H9 (cell line): ENCODE data around the gene RSPH9. TPM values are rescaled to one million over a fixed set of nuclear protein-coding genes. Genes with fewer than 3 reads are reported as not detected.

Experiments
- DNase-seq: peaks from one replicate; pipeline ENCODE4 v3.0.0-alpha.2; 2017
- H2AFZ ChIP-seq: one replicate; pipeline ENCODE4 v1.6.1; 2013; ENCODE audit warnings: mild to moderate bottlenecking, low read length, control low read depth, moderate library complexity
- H2AK5ac ChIP-seq: 2 replicates; pipeline ENCODE4 v1.6.1; 2013; ENCODE audit warnings: low read length, control low read depth, mixed read lengths; ENCODE audit not compliant: insufficient read length
- H2BK120ac ChIP-seq: one replicate; pipeline ENCODE4 v1.6.1; 2013; ENCODE audit warnings: low read depth, mild to moderate bottlenecking, low read length, control low read depth, inconsistent platforms; ENCODE audit not compliant: poor library complexity, severe bottlenecking
- H2BK12ac ChIP-seq: 2 replicates; pipeline ENCODE4 v1.6.1; 2013; ENCODE audit warnings: low read length, control low read depth, mixed read lengths, low read depth; ENCODE audit not compliant: insufficient read length
- H2BK15ac ChIP-seq: 2 replicates; pipeline ENCODE4 v1.6.1; 2013; ENCODE audit warnings: low read depth, low read length, control low read depth
- H2BK20ac ChIP-seq: one replicate; pipeline ENCODE4 v1.6.1; 2013; ENCODE audit warnings: low read depth, mild to moderate bottlenecking, low read length, control low read depth, inconsistent platforms; ENCODE audit not compliant: poor library complexity, severe bottlenecking
- H2BK5ac ChIP-seq: 2 replicates; pipeline ENCODE4 v1.6.1; 2013; ENCODE audit warnings: low read length, control low read depth, mixed read lengths; ENCODE audit not compliant: insufficient read length
- H3K14ac ChIP-seq: 2 replicates; pipeline ENCODE4 v1.6.1; 2013; ENCODE audit warnings: low read length, control low read depth; ENCODE audit not compliant: insufficient read depth
- H3K18ac ChIP-seq: 2 replicates; pipeline ENCODE4 v1.6.1; 2013; ENCODE audit warnings: low read depth, mild to moderate bottlenecking, mixed read lengths, low read length, control low read depth; ENCODE audit not compliant: insufficient read length
- H3K23ac ChIP-seq: 2 replicates; pipeline ENCODE4 v1.6.1; 2013; ENCODE audit warnings: low read length, control low read depth, mixed read lengths, low read depth; ENCODE audit not compliant: insufficient read length
- H3K23me2 ChIP-seq: 2 replicates; pipeline ENCODE4 v1.6.1; 2013; ENCODE audit warnings: low read depth, mild to moderate bottlenecking, mixed read lengths, low read length, control low read depth; ENCODE audit not compliant: insufficient read length, poor library complexity, severe bottlenecking
- H3K27ac ChIP-seq: 2 replicates; pipeline ENCODE4 v1.5.1; 2013; ENCODE audit warnings: low read length, control low read depth, mixed read lengths, low read depth; ENCODE audit not compliant: insufficient read length
- H3K27me3 ChIP-seq: 2 replicates; pipeline ENCODE4 v1.6.1; 2013; ENCODE audit warnings: low read length, control low read depth, inconsistent platforms; ENCODE audit not compliant: insufficient read depth
- H3K4ac ChIP-seq: 2 replicates; pipeline ENCODE4 v1.6.1; 2013; ENCODE audit warnings: low read depth, mild to moderate bottlenecking, control low read depth, inconsistent platforms, low read length, moderate library complexity
- H3K4me1 ChIP-seq: 2 replicates; pipeline ENCODE4 v1.6.1; 2013; ENCODE audit warnings: low read length, control low read depth, inconsistent platforms; ENCODE audit not compliant: insufficient read depth
- H3K4me2 ChIP-seq: 2 replicates; pipeline ENCODE4 v1.6.1; 2013; ENCODE audit warnings: low read length, control low read depth, mixed read lengths; ENCODE audit not compliant: insufficient read length, insufficient read depth
- H3K56ac ChIP-seq: 2 replicates; pipeline ENCODE4 v1.6.1; 2013; ENCODE audit warnings: low read depth, mild to moderate bottlenecking, mixed read lengths, low read length, control low read depth; ENCODE audit not compliant: insufficient read length
- H3K79me1 ChIP-seq: 2 replicates; pipeline ENCODE4 v1.6.1; 2013; ENCODE audit warnings: low read depth, mild to moderate bottlenecking, moderate library complexity, low read length, control low read depth, inconsistent platforms; ENCODE audit not compliant: insufficient read depth, poor library complexity, severe bottlenecking
- H3K79me2 ChIP-seq: 2 replicates; pipeline ENCODE4 v1.6.1; 2013; ENCODE audit warnings: low read length, control low read depth, inconsistent platforms; ENCODE audit not compliant: insufficient read depth
- H3K9ac ChIP-seq: 2 replicates; pipeline ENCODE4 v1.6.1; 2013; ENCODE audit warnings: low read length, control low read depth, mixed read lengths; ENCODE audit not compliant: insufficient read length; ENCODE audit errors: extremely low read depth
- H3K9me3 ChIP-seq: one replicate; pipeline ENCODE4 v1.6.1; 2013; ENCODE audit warnings: low read depth, low read length, inconsistent platforms; ENCODE audit not compliant: control insufficient read depth
- H3T11ph ChIP-seq: one replicate; pipeline ENCODE4 v1.6.1; 2013; ENCODE audit warnings: mild to moderate bottlenecking, low read length, control low read depth, inconsistent platforms
- H4K20me1 ChIP-seq: one replicate; pipeline ENCODE4 v1.6.1; 2013; ENCODE audit not compliant: control insufficient read depth, insufficient read length, insufficient read depth
- H4K5ac ChIP-seq: 2 replicates; pipeline ENCODE4 v1.6.1; 2013; ENCODE audit warnings: low read depth, mild to moderate bottlenecking, mixed read lengths, low read length, control low read depth; ENCODE audit not compliant: insufficient read length
- H4K8ac ChIP-seq: replicated peaks from 2 replicates; pipeline ENCODE4 v1.6.1; 2013; ENCODE audit warnings: low read length, control low read depth, mixed read lengths, low read depth; ENCODE audit not compliant: insufficient read length
- H4K91ac ChIP-seq: 2 replicates; pipeline ENCODE4 v1.6.1; 2013; ENCODE audit warnings: low read depth, mild to moderate bottlenecking, moderate library complexity, mixed read lengths, low read length, control low read depth; ENCODE audit not compliant: insufficient read length
- H3K27ac Mint-ChIP-seq, 3 experiments: 2 replicates in 2 of 3; 3 replicates in 1 of 3; pipeline ENCODE4 v1.8.0; 2020 to 2021; ENCODE audit warnings: mixed read lengths in 3 of 3, mild to moderate bottlenecking in 1 of 3, moderate library complexity in 1 of 3
- H3K27me3 Mint-ChIP-seq: 2 replicates; pipeline ENCODE4 v1.8.0; 2021; ENCODE audit warnings: low read depth, mild to moderate bottlenecking, moderate library complexity, mixed read lengths
- H3K36me3 Mint-ChIP-seq, 3 experiments: 2 replicates in 2 of 3; 3 replicates in 1 of 3; pipeline ENCODE4 v1.8.0; 2020 to 2021; ENCODE audit warnings: low read depth in 3 of 3, mixed read lengths in 3 of 3; ENCODE audit not compliant: insufficient read depth in 1 of 3
- H3K4me1 Mint-ChIP-seq, 2 experiments: 2 replicates each; pipeline ENCODE4 v1.8.0; 2020; ENCODE audit warnings: mixed read lengths in 2 of 2
- H3K4me3 Mint-ChIP-seq, 2 experiments: 2 replicates in 1 of 2; 3 replicates in 1 of 2; pipeline ENCODE4 v1.8.0; 2020 to 2021; ENCODE audit warnings: mild to moderate bottlenecking in 2 of 2, mixed read lengths in 2 of 2, moderate library complexity in 1 of 2
- H3K9me3 Mint-ChIP-seq, 2 experiments: 2 replicates in 1 of 2; 3 replicates in 1 of 2; pipeline ENCODE4 v1.8.0; 2020; ENCODE audit warnings: mild to moderate bottlenecking in 2 of 2, mixed read lengths in 2 of 2, moderate library complexity in 1 of 2
- WGBS: extraction: QIAGEN DNeasy Blood & Tissue Kit; methylation state at CpG from one replicate; pipeline ENCODE4 v1.1.7; 2013; ENCODE audit warnings: missing lambda C conversion rate, low lambda C conversion rate, mixed read lengths; ENCODE audit not compliant: insufficient read length; ENCODE audit errors: extremely low coverage; 5-methylcytosine and 5-hydroxymethylcytosine counted together
- total RNA-seq: library from RNA; stranded (reverse); gene quantifications from 2 replicates; pipeline ENCODE4 v1.2.1, GENCODE V29; 2021
- TF ChIP-seq, protein P1 (sequence below): fragments of 200-600 bp; sonication (generic); conservative IDR thresholded peaks from 3 replicates; pipeline ENCODE4 v1.8.0; 2021; ENCODE audit warnings: antibody characterized with exemption, mild to moderate bottlenecking

RSPH9 gene
- total RNA-seq, 1 experiment from 2014 or later = 0.39 TPM

DNA sequence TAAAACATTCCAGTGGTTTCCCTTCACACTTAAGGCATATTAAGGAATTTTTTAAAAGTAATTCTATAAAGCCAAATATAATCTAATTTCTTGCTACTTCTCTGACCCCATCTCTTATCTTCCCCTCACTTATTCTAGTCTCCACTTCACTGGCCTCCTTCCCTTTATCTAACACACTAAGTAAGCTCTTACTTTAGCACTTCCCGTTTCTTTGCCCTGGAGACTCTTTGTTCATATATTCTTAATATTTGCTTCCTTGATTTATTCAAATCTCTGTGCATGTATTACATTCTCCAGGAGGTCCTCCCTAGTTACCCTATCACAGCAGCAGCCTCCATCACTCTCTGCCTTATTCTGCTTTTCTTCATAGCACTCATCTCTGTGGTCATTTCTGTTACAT lies 36.0 kb upstream of the RSPH9 start:
- WGBS = no CpG with 5 or more reads among the region's 1 CpG

More for the DNA sequence above, 36.0 kb upstream of the RSPH9 start:
- Histone ChIP-seq H3K4me2 (no peak overlapping the region), H3K14ac (no peak overlapping the region), H3K56ac (no peak overlapping the region), H3K4me1 (no peaks in the 10 kb centered on the region), H3K79me2 (no peaks in the 10 kb centered on the region), H4K8ac (no peak overlapping the region), H2BK15ac (no peak overlapping the region), H3K27me3 (no peaks in the 10 kb centered on the region), H3K27ac (no peak overlapping the region), H4K20me1 (no peaks in the 10 kb centered on the region), H4K91ac (no peak overlapping the region), H2AK5ac (no peak overlapping the region), H3K79me1 (no peaks in the 10 kb centered on the region), H3K4ac (no peak overlapping the region), H2AFZ (no peak overlapping the region), H3K23me2 (no peaks in the 10 kb centered on the region), H3K9ac (no peak overlapping the region), H2BK5ac (no peak overlapping the region), H4K5ac (no peak overlapping the region), H2BK20ac (no peak overlapping the region), H2BK12ac (no peak overlapping the region), H3K9me3 (no peaks in the 10 kb centered on the region), H2BK120ac (no peak overlapping the region), H3K23ac (no peak overlapping the region), H3K18ac (no peak overlapping the region), H3T11ph (no peak overlapping the region)
- Mint-ChIP-seq H3K27me3 (no peaks in the 10 kb centered on the region), H3K4me3 (no peak overlapping the region), H3K9me3 (no peaks in the 10 kb centered on the region), H3K27ac (no peak overlapping the region), H3K36me3 (peaks cover 0 to 44% (median 23%) of the 10 kb centered on the region in 3 experiments; a peak in 4 of 7 replicates), H3K4me1 (no peaks in the 10 kb centered on the region)
- TF ChIP-seq, protein P1, sequence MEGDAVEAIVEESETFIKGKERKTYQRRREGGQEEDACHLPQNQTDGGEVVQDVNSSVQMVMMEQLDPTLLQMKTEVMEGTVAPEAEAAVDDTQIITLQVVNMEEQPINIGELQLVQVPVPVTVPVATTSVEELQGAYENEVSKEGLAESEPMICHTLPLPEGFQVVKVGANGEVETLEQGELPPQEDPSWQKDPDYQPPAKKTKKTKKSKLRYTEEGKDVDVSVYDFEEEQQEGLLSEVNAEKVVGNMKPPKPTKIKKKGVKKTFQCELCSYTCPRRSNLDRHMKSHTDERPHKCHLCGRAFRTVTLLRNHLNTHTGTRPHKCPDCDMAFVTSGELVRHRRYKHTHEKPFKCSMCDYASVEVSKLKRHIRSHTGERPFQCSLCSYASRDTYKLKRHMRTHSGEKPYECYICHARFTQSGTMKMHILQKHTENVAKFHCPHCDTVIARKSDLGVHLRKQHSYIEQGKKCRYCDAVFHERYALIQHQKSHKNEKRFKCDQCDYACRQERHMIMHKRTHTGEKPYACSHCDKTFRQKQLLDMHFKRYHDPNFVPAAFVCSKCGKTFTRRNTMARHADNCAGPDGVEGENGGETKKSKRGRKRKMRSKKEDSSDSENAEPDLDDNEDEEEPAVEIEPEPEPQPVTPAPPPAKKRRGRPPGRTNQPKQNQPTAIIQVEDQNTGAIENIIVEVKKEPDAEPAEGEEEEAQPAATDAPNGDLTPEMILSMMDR = no peak
- no peak for DNase-seq
